Osteoblast (primary cell): ENCODE results near the gene TLE4. TPM values are rescaled to one million over a fixed set of nuclear protein-coding genes. Genes with fewer than 3 reads are reported as not detected.

Experiments
- DNase-seq: peaks from one replicate; pipeline ENCODE4 v3.0.0; 2011; ENCODE audit warnings: low spot score, mixed read lengths; ENCODE audit not compliant: insufficient read length; ENCODE audit errors: missing footprints
- H2AFZ ChIP-seq: 2 replicates; pipeline ENCODE4 v1.6.0; 2011; ENCODE audit warnings: mild to moderate bottlenecking, low read length
- H3K27ac ChIP-seq: 2 replicates; pipeline ENCODE4 v1.5.1; 2011; ENCODE audit warnings: mild to moderate bottlenecking, low read depth, low read length, moderate library complexity
- H3K27me3 ChIP-seq: 2 replicates; pipeline ENCODE4 v1.6.0; 2012; ENCODE audit warnings: mild to moderate bottlenecking, control low read depth, inconsistent platforms, low read length, moderate library complexity; ENCODE audit not compliant: insufficient read depth
- H3K36me3 ChIP-seq: 2 replicates; pipeline ENCODE4 v1.5.1; 2011; ENCODE audit warnings: mild to moderate bottlenecking, low read length, control low read depth, moderate library complexity; ENCODE audit not compliant: insufficient read depth
- H3K4me1 ChIP-seq: 2 replicates; pipeline ENCODE4 v1.5.1; 2011; ENCODE audit warnings: mild to moderate bottlenecking, low read length, control low read depth, moderate library complexity; ENCODE audit not compliant: insufficient read depth
- H3K4me2 ChIP-seq: 2 replicates; pipeline ENCODE4 v1.6.0; 2011; ENCODE audit warnings: mild to moderate bottlenecking, low read length; ENCODE audit not compliant: insufficient read depth
- H3K4me3 ChIP-seq: fragments of 200-600 bp; sonication (generic); 3 replicates; pipeline ENCODE4 v1.5.1; 2012; ENCODE audit warnings: mild to moderate bottlenecking, low read length, inconsistent platforms; ENCODE audit not compliant: insufficient read depth
- H3K79me2 ChIP-seq: 2 replicates; pipeline ENCODE4 v1.6.0; 2012; ENCODE audit warnings: mild to moderate bottlenecking, low read length, control low read depth, inconsistent platforms; ENCODE audit not compliant: insufficient read depth
- H3K9me3 ChIP-seq: 2 replicates; pipeline ENCODE4 v1.5.1; 2011; ENCODE audit warnings: low read depth, low read length, control low read depth
- H4K20me1 ChIP-seq: 2 replicates; pipeline ENCODE4 v1.6.0; 2012; ENCODE audit warnings: mild to moderate bottlenecking, low read length, control low read depth; ENCODE audit not compliant: insufficient read depth
- total RNA-seq: library from RNA; depleted of rRNA; stranded (reverse); fragments of >200 nt; gene quantifications from 2 replicates; pipeline ENCODE4 v1.2.3, GENCODE V29; 2012
- TF ChIP-seq, protein P1 (sequence below): IDR thresholded peaks from 2 replicates; pipeline ENCODE4 v1.5.1; 2011; ENCODE audit warnings: mild to moderate bottlenecking, low read depth, low read length, moderate library complexity; ENCODE audit errors: extremely low read depth

The TLE4 gene
- total RNA-seq, 1 donor, result 62.2 TPM

DNA sequence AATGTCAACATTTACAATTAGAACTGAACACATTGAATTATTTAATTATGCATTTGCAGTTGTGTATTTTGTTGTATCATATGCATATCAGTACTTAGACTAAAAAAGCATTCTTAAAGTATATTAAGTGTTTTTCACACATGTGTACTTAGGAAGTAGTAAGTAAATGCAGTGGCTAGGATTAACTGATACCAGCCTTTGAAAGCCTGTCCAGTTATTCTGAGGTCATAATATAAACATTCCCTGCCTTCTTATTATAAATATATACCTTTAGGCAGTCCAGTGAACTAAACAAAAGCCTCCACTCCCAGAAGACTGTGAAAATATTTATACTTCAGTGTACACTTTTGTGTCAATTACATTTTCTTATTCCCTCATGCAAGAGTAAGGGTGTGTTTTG, 83.8 kb downstream of the TLE4 start:
- Histone ChIP-seq H3K4me3 (no peak overlapping the region), H3K9me3 (no peaks in the 10 kb centered on the region), H3K4me2 (no peak overlapping the region), H3K4me1 (peaks cover 6% of the 10 kb centered on the region), H3K27ac (no peak overlapping the region), H4K20me1 (peaks cover 3% of the 10 kb centered on the region), H3K79me2 (no peaks in the 10 kb centered on the region), H3K27me3 (no peaks in the 10 kb centered on the region), H2AFZ (no peak overlapping the region), H3K36me3 (no peaks in the 10 kb centered on the region)
- DNase-seq, result peak; percentile 18
- TF ChIP-seq, protein P1, sequence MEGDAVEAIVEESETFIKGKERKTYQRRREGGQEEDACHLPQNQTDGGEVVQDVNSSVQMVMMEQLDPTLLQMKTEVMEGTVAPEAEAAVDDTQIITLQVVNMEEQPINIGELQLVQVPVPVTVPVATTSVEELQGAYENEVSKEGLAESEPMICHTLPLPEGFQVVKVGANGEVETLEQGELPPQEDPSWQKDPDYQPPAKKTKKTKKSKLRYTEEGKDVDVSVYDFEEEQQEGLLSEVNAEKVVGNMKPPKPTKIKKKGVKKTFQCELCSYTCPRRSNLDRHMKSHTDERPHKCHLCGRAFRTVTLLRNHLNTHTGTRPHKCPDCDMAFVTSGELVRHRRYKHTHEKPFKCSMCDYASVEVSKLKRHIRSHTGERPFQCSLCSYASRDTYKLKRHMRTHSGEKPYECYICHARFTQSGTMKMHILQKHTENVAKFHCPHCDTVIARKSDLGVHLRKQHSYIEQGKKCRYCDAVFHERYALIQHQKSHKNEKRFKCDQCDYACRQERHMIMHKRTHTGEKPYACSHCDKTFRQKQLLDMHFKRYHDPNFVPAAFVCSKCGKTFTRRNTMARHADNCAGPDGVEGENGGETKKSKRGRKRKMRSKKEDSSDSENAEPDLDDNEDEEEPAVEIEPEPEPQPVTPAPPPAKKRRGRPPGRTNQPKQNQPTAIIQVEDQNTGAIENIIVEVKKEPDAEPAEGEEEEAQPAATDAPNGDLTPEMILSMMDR, result no peak

DNA sequence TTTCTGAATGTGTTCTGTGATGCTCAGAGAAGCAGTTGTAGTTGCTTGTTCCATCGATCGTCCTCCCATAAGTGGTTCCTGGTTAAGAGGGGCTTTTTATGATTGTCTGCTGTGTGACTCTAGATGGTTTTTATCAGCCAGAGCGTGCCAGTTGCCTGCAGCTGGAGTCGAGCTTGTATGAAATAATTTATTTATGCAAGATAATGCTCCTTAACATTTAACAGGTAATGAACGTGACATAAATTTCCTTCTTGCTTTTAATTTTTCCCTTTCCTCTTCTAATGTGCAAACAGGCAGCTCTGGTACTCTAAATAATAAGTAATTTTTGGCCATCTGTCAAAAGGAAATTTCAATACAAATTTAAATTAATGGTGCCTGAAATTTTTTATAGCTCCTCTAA, 84.4 kb downstream of the TLE4 start:
- Histone ChIP-seq H3K4me1 (peaks cover 6% of the 10 kb centered on the region), H3K79me2 (no peaks in the 10 kb centered on the region), H2AFZ (no peak overlapping the region), H3K4me3 (no peak overlapping the region), H3K27ac (no peak overlapping the region), H3K27me3 (no peaks in the 10 kb centered on the region), H3K9me3 (no peaks in the 10 kb centered on the region), H4K20me1 (peaks cover 3% of the 10 kb centered on the region), H3K36me3 (no peaks in the 10 kb centered on the region), H3K4me2 (no peak overlapping the region)
- TF ChIP-seq, protein P1, result no peak
- DNase-seq, result no peak

DNA sequence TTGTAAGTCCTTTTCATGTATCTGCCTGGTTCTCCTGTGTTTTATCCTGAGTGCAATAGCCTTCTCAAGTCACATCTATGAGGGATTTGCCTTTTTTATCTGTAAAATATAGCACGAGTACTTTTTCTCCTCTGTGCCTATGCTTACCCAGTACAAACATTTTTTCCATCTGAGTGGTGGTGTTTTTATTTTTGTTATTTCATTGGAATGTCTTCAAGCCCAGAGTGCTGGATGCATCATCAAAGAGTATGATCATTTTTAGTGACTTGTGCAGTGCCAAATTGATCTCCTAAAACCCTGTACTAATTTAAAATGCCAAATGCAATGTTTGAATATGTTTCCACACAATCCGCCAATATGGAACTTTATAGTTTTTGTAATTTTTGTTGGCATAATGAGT, 86.1 kb downstream of the TLE4 start:
- Histone ChIP-seq H3K79me2 (no peaks in the 10 kb centered on the region), H3K36me3 (no peaks in the 10 kb centered on the region), H3K4me1 (peaks cover 8% of the 10 kb centered on the region), H3K9me3 (no peaks in the 10 kb centered on the region), H3K27ac (no peak overlapping the region), H3K4me2 (no peak overlapping the region), H2AFZ (no peak overlapping the region), H3K4me3 (no peak overlapping the region), H4K20me1 (no peaks in the 10 kb centered on the region), H3K27me3 (no peaks in the 10 kb centered on the region)
- no peak for DNase-seq
- TF ChIP-seq, protein P1, result no peak

DNA sequence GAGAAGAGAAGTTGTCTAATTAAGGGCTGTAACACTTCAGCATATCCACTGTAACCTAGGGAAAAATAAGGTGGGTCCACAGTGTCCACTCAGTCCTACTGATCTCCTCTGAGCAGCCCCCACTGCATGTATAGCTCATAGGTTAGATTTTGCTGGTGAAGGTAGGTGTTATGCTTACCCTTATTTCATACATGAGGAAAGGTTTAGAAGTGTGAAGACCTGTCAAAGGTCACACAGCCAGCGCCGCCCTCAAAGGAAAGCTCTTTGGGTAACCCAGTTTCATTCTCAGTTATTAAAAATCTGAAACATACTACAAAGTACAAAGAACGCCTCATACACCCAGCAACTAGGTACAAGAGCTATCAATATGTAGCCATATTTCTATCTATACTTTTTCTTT, 87.2 kb downstream of the TLE4 start:
- H3K79me2 ChIP-seq, result no peaks in the 10 kb centered on the region
- peaks cover 17% of the 10 kb centered on the region for H3K4me1 ChIP-seq
- TF ChIP-seq, protein P1, result no peak
- no peaks in the 10 kb centered on the region for H4K20me1 ChIP-seq
- H3K27me3 ChIP-seq, result no peaks in the 10 kb centered on the region
- H3K4me2 ChIP-seq, result no peak overlapping the region
- no peak overlapping the region for H3K27ac ChIP-seq
- DNase-seq, result no peak
- H3K4me3 ChIP-seq, result no peak overlapping the region
- H3K36me3 ChIP-seq, result no peaks in the 10 kb centered on the region
- H3K9me3 ChIP-seq, result no peaks in the 10 kb centered on the region
- H2AFZ ChIP-seq, result no peak overlapping the region
